SK-N-SH (cell line): ENCODE measurements around the gene DOCK4.

Experiments
- CTCF ChIP-seq: fragments of 200-600 bp; sonication (generic); IDR thresholded peaks from 2 replicates; pipeline ENCODE4 v1.6.1; 2017; ENCODE audit warnings: antibody characterized with exemption, mild to moderate bottlenecking, moderate library complexity
- EP300 ChIP-seq, 2 experiments: IDR thresholded peaks; 2 replicates each; pipeline versions ENCODE4 v1.4.0 to v1.6.1; 2012; ENCODE audit warnings: borderline replicate concordance in 1 of 2, low read depth in 1 of 2, low read length in 1 of 2
- MAX ChIP-seq: IDR thresholded peaks from 2 replicates; pipeline ENCODE4 v1.4.0; 2012; ENCODE audit warnings: low read depth
- RAD21 ChIP-seq: IDR thresholded peaks from 2 replicates; pipeline ENCODE4 v1.6.1; 2012; ENCODE audit warnings: mild to moderate bottlenecking, low read length
- USF1 ChIP-seq: IDR thresholded peaks from 2 replicates; pipeline ENCODE4 v1.4.0; 2012; ENCODE audit warnings: low read depth, borderline replicate concordance

GRCh38 chr7:112238852-112239610 lies 32.8 kb upstream of the DOCK4 start:
- TF ChIP-seq CTCF (no peak), RAD21 (no peak), EP300 (IDR thresholded peaks at IDR 0.05; ENCODE audit: borderline replicate concordance in 1 of 2, low read depth in 1 of 2, low read length in 1 of 2) (no peak), USF1 (no peak), MAX (no peak)
